Right atrium auricular region (tissue), 2 donors: ENCODE measurements around the gene CCNF. TPM values are rescaled to one million over a fixed set of nuclear protein-coding genes. Genes with fewer than 3 reads are reported as not detected.

Experiments used
- DNase-seq: peaks from one replicate; pipeline ENCODE4 v3.0.0-alpha.2; 2019; ENCODE audit warnings: low spot score
- H3K27ac ChIP-seq, 2 donors: fragments of 200-600 bp; sonication (generic); 1 replicate in 1 of 2; 2 replicates in 1 of 2; pipeline ENCODE4 v1.5.1; 2016 to 2019
- H3K27me3 ChIP-seq, 2 donors: fragments of 200-600 bp; sonication (generic); one replicate each; pipeline versions ENCODE4 v1.5.1 to v1.6.0; 2017 to 2019
- H3K36me3 ChIP-seq: fragments of 200-600 bp; sonication (generic); one replicate; pipeline ENCODE4 v1.5.1; 2016
- H3K4me1 ChIP-seq, 2 donors: fragments of 200-600 bp; sonication (generic); one replicate each; pipeline versions ENCODE4 v1.5.1 to v1.6.0; 2017 to 2019
- H3K4me3 ChIP-seq, 2 donors: fragments of 200-600 bp; sonication (generic); 1 replicate in 1 of 2; 2 replicates in 1 of 2; pipeline ENCODE4 v1.5.1; 2017 to 2019; ENCODE audit warnings: mild to moderate bottlenecking in 1 of 2, moderate library complexity in 1 of 2
- H3K9me3 ChIP-seq, 2 donors: fragments of 200-600 bp; sonication (generic); one replicate each; pipeline ENCODE4 v1.5.1; 2019
- CTCF ChIP-seq, 2 donors: fragments of 200-600 bp; sonication (generic); IDR thresholded peaks; one replicate each; pipeline ENCODE4 v1.5.1; 2019; ENCODE audit warnings: antibody characterized with exemption in 2 of 2
- total RNA-seq, 2 donors: library from RNA; depleted of rRNA; stranded (reverse); fragments of >200 nt; gene quantifications; one replicate each; pipeline ENCODE4 v1.1.0, GENCODE V29; 2016

Gene CCNF
- total RNA-seq, 2 donors from 2014 or later: 1.4 to 1.7 TPM

DNA sequence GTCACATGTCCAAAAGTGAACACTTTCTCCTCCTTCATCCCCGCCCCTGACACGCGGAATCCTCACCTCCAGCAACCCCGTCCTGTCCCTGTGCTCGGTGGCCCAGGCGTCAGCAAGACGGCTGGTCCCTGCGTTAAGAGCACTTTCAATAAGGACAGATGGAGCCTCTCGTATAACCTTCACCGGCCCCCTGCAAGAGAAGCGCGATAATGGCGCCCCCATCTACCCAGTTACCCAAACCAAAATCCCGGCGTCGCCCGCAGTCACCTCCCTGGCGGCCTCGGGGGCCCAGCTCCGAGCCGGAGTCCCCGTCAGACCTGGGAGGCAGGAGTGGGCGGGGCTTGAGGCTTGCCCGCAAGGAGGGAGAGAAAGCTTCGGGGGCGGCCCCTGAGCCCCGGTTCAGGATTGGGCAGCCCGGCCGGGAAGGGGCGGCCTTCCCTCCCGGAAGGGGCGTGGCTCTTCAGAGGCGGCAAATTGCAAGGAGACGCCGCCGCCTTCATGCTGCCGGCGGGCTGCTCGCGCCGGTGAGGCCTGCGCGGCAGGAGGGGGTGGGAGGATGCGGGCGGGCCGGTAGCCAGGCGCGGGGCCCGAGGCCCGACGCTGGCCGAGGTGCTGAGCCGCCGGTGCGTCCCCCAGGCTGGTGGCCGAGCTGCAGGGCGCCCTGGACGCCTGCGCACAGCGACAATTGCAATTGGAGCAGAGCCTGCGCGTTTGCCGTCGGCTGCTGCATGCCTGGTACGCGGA lies 30.6 kb downstream of the CCNF start, which contains the start of gene TEDC2:
TSS of gene TEDC2 (plus strand) at position 463 of the 744 bp plus-strand sequence. CDS start at position 499, 36 bp downstream.
- H3K4me1 ChIP-seq: peaks cover 0 to 19% of the 10 kb centered on the region in 2 donors
- H3K27ac ChIP-seq: peak within 1 kb of the TSS; percentile 37 to 65
- H3K4me3 ChIP-seq: peak within 1 kb of the TSS; percentile 43 to 60
- H3K9me3 ChIP-seq: no peaks in the 10 kb centered on the region
- no peak for TF ChIP-seq CTCF (IDR thresholded peaks at IDR 0.05)
- H3K27me3 ChIP-seq: no peaks in the 10 kb centered on the region
- peak; percentile 95 for DNase-seq
- H3K36me3 ChIP-seq: no peaks in the 10 kb centered on the region

- no peaks in the 10 kb centered on the region for H3K36me3 ChIP-seq
- H3K4me1 ChIP-seq: peaks cover 0 to 19% of the 10 kb centered on the region in 2 donors
- no peak for TF ChIP-seq CTCF (IDR thresholded peaks at IDR 0.05)
- H3K27ac ChIP-seq: no peak overlapping the region
- no peaks in the 10 kb centered on the region for H3K9me3 ChIP-seq
- H3K4me3 ChIP-seq: peak overlapping the region; percentile 43 to 60
- DNase-seq: no peak
- no peaks in the 10 kb centered on the region for H3K27me3 ChIP-seq
These were observed 31.1 kb downstream of the CCNF start for GRCh38 chr16:2460391-2460713.

DNA sequence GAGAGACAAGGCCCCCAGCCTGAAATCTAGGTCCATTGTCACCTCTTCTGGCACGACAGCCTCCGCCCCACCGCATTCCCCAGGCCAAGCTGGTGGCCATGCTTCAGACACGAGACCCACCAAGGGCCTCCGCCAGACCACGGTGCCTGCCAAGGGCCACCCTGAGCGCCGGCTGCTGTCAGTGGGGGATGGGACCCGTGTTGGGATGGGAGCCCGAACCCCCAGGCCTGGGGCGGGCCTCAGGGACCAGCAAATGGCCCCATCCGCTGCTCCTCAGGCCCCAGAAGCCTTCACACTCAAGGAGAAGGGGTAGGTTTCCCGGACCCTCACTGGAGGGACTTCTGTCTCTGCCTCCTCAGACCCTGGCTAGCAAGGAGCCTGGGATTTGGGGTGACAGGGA lies 31.7 kb downstream of the CCNF start:
- no peaks in the 10 kb centered on the region for H3K27me3 ChIP-seq
- H3K36me3 ChIP-seq: no peaks in the 10 kb centered on the region
- H3K9me3 ChIP-seq: no peaks in the 10 kb centered on the region
- TF ChIP-seq CTCF (IDR thresholded peaks at IDR 0.05): no peak
- H3K4me1 ChIP-seq: peaks cover 0 to 19% of the 10 kb centered on the region in 2 donors
- H3K4me3 ChIP-seq: no peak overlapping the region
- H3K27ac ChIP-seq: no peak overlapping the region
- DNase-seq: no peak

- Histone ChIP-seq H3K9me3 (no peaks in the 10 kb centered on the region), H3K4me1 (peaks cover 0 to 22% of the 10 kb centered on the region in 2 donors), H3K4me3 (no peak overlapping the region), H3K36me3 (no peaks in the 10 kb centered on the region), H3K27me3 (no peaks in the 10 kb centered on the region), H3K27ac (no peak overlapping the region)
- TF ChIP-seq CTCF (IDR thresholded peaks at IDR 0.05): no peak
- no peak for DNase-seq
These were observed 33.0 kb downstream of the CCNF start for GRCh38 chr16:2462031-2462866.

DNA sequence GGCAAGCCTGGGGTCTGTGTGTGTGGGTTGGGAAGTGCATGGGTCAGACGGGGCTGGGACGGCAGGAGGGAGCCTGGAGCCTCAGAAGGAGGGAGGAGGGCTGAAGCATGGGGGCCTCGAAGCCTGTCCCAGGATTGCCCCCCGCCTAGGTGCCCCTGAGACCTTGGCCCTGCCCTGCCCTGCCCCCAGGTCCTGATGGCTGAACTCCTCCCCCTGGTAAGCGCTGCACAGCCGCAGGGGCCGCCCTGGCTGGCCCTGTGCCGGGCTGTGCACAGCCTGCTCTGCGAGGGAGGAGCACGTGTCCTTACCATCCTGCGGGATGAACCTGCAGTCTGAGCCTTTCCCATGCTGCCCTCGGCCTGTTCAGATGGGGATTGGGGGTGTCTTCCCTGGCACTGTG lies 35.1 kb downstream of the CCNF start:
- H3K36me3 ChIP-seq: no peaks in the 10 kb centered on the region
- no peak overlapping the region for H3K4me3 ChIP-seq
- peaks cover 0 to 37% of the 10 kb centered on the region in 2 donors for H3K4me1 ChIP-seq
- no peak for TF ChIP-seq CTCF (IDR thresholded peaks at IDR 0.05)
- DNase-seq: no peak
- H3K27ac ChIP-seq: no peak overlapping the region
- no peaks in the 10 kb centered on the region for H3K9me3 ChIP-seq
- H3K27me3 ChIP-seq: no peaks in the 10 kb centered on the region
